ENCODE results near the gene TSPOAP1. TPM values are rescaled to one million over a fixed set of nuclear protein-coding genes. Genes with fewer than 3 reads are reported as not detected.

Gene TSPOAP1
- total and polyA plus RNA-seq, 10 of the 15 experiments (the other 5 are each of a cell fraction or from before 2014, with no cell fraction given) = 0.58 to 16.4 (median 4.2) TPM; not detected in 1

GRCh38 chr17:58335779-58336455, 7.3 kb upstream of the TSPOAP1 start (continued):
- TF ChIP-seq PAX5 (IDR thresholded peaks at IDR 0.05; ENCODE audit: borderline replicate concordance, low read depth, low read length) = 0 out of 2 replicates have a peak, but pooled peaks have one; percentile 24
- TF ChIP-seq NBN (IDR thresholded peaks at IDR 0.05) = 0 out of 2 replicates have a peak, but pooled peaks have one; percentile 66
- peak; percentile 75 for TF ChIP-seq TAF1 (IDR thresholded peaks at IDR 0.05; ENCODE audit: borderline replicate concordance, low read depth, low read length)
- TF ChIP-seq ATF7 (IDR thresholded peaks at IDR 0.05; ENCODE audit: low read depth) = peak; percentile 31
- no peak for TF ChIP-seq HDAC6 (IDR thresholded peaks at IDR 0.05; ENCODE audit: unreplicated experiment)
- no peak for TF ChIP-seq BRCA1 (IDR thresholded peaks at IDR 0.05; ENCODE audit: low read depth, low read length)
- no peak for TF ChIP-seq RUNX3 (IDR thresholded peaks at IDR 0.05; ENCODE audit: low read length)
- no peak for TF ChIP-seq ASH2L (IDR thresholded peaks at IDR 0.05; ENCODE audit: borderline replicate concordance, low read depth)
- TF ChIP-seq, protein P1, sequence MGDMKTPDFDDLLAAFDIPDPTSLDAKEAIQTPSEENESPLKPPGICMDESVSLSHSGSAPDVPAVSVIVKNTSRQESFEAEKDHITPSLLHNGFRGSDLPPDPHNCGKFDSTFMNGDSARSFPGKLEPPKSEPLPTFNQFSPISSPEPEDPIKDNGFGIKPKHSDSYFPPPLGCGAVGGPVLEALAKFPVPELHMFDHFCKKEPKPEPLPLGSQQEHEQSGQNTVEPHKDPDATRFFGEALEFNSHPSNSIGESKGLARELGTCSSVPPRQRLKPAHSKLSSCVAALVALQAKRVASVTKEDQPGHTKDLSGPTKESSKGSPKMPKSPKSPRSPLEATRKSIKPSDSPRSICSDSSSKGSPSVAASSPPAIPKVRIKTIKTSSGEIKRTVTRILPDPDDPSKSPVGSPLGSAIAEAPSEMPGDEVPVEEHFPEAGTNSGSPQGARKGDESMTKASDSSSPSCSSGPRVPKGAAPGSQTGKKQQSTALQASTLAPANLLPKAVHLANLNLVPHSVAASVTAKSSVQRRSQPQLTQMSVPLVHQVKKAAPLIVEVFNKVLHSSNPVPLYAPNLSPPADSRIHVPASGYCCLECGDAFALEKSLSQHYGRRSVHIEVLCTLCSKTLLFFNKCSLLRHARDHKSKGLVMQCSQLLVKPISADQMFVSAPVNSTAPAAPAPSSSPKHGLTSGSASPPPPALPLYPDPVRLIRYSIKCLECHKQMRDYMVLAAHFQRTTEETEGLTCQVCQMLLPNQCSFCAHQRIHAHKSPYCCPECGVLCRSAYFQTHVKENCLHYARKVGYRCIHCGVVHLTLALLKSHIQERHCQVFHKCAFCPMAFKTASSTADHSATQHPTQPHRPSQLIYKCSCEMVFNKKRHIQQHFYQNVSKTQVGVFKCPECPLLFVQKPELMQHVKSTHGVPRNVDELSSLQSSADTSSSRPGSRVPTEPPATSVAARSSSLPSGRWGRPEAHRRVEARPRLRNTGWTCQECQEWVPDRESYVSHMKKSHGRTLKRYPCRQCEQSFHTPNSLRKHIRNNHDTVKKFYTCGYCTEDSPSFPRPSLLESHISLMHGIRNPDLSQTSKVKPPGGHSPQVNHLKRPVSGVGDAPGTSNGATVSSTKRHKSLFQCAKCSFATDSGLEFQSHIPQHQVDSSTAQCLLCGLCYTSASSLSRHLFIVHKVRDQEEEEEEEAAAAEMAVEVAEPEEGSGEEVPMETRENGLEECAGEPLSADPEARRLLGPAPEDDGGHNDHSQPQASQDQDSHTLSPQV (IDR thresholded peaks at IDR 0.05) = peak; percentile 46; the same call in 1 of the 2 replicates
- TF ChIP-seq RBBP5 (conservative IDR thresholded peaks at IDR 0.05) = no peak
- TF ChIP-seq CHD2 (IDR thresholded peaks at IDR 0.05; ENCODE audit: borderline replicate concordance, low read depth, low read length) = no peak
- TF ChIP-seq RELB (IDR thresholded peaks at IDR 0.05; ENCODE audit: low read depth) = peak; percentile 8; the same call in 1 of the 2 replicates
- no peak for TF ChIP-seq TARDBP (IDR thresholded peaks at IDR 0.05; ENCODE audit: borderline replicate concordance)
- TF ChIP-seq POLR2AphosphoS5 (IDR thresholded peaks at IDR 0.05; ENCODE audit: low read length) = peak; percentile 87
- TF ChIP-seq, protein P2, sequence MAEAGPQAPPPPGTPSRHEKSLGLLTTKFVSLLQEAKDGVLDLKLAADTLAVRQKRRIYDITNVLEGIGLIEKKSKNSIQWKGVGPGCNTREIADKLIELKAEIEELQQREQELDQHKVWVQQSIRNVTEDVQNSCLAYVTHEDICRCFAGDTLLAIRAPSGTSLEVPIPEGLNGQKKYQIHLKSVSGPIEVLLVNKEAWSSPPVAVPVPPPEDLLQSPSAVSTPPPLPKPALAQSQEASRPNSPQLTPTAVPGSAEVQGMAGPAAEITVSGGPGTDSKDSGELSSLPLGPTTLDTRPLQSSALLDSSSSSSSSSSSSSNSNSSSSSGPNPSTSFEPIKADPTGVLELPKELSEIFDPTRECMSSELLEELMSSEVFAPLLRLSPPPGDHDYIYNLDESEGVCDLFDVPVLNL (IDR thresholded peaks at IDR 0.05; ENCODE audit: low read depth, low read length) = no peak
- no peak for TF ChIP-seq ELK1 (IDR thresholded peaks at IDR 0.05; ENCODE audit: low read depth, low read length)
- TF ChIP-seq MXI1 (IDR thresholded peaks at IDR 0.05; ENCODE audit: low read depth, low read length) = no peak; the same call in 1 of the 2 replicates
- TF ChIP-seq SIN3A (IDR thresholded peaks at IDR 0.05; ENCODE audit: low read depth, low read length) = no peak
- TF ChIP-seq ZZZ3 (IDR thresholded peaks at IDR 0.05; ENCODE audit: control insufficient read depth, insufficient read length, low read depth) = no peak
- TF ChIP-seq CBX3 (IDR thresholded peaks at IDR 0.05; ENCODE audit: borderline replicate concordance, low read depth) = no peak
- TF ChIP-seq CTCF (IDR thresholded peaks at IDR 0.05 in 2 of 3, conservative IDR thresholded peaks at IDR 0.05 in 1 of 3; ENCODE audit: control insufficient read depth in 2 of 3, extremely low read depth in 1 of 3, insufficient read depth in 1 of 3, low read depth in 3 of 3, low read length in 3 of 3) = no peak

Data from GM12878 (cell line).